ENCODE results near the gene TYW3.

- TF ChIP-seq CTCF (IDR thresholded peaks at IDR 0.05; ENCODE audit: low read depth, low read length, missing input control) (no peak), ATF3 (IDR thresholded peaks at IDR 0.05) (no peak), RAD21 (IDR thresholded peaks at IDR 0.05) (no peak), ZBTB33 (IDR thresholded peaks at IDR 0.05) (no peak), SP1 (IDR thresholded peaks at IDR 0.05) (no peak), TAF1 (conservative IDR thresholded peaks at IDR 0.05) (no peak), YY1 (IDR thresholded peaks at IDR 0.05) (no peak), EGR1 (IDR thresholded peaks at IDR 0.05; ENCODE audit: low read depth in 2 of 2) (no peak), JUND (IDR thresholded peaks at IDR 0.05) (no peak), GABPA (IDR thresholded peaks at IDR 0.05 in 1 of 2, conservative IDR thresholded peaks at IDR 0.05 in 1 of 2) (no peak), HNF4A (conservative IDR thresholded peaks at IDR 0.05) (no peak), RXRA (IDR thresholded peaks at IDR 0.05) (no peak)
- TF ChIP-seq, protein P1, sequence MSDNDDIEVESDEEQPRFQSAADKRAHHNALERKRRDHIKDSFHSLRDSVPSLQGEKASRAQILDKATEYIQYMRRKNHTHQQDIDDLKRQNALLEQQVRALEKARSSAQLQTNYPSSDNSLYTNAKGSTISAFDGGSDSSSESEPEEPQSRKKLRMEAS (IDR thresholded peaks at IDR 0.05), result no peak
- TF ChIP-seq, protein P2, sequence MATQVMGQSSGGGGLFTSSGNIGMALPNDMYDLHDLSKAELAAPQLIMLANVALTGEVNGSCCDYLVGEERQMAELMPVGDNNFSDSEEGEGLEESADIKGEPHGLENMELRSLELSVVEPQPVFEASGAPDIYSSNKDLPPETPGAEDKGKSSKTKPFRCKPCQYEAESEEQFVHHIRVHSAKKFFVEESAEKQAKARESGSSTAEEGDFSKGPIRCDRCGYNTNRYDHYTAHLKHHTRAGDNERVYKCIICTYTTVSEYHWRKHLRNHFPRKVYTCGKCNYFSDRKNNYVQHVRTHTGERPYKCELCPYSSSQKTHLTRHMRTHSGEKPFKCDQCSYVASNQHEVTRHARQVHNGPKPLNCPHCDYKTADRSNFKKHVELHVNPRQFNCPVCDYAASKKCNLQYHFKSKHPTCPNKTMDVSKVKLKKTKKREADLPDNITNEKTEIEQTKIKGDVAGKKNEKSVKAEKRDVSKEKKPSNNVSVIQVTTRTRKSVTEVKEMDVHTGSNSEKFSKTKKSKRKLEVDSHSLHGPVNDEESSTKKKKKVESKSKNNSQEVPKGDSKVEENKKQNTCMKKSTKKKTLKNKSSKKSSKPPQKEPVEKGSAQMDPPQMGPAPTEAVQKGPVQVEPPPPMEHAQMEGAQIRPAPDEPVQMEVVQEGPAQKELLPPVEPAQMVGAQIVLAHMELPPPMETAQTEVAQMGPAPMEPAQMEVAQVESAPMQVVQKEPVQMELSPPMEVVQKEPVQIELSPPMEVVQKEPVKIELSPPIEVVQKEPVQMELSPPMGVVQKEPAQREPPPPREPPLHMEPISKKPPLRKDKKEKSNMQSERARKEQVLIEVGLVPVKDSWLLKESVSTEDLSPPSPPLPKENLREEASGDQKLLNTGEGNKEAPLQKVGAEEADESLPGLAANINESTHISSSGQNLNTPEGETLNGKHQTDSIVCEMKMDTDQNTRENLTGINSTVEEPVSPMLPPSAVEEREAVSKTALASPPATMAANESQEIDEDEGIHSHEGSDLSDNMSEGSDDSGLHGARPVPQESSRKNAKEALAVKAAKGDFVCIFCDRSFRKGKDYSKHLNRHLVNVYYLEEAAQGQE (IDR thresholded peaks at IDR 0.05), result no peak
Observed at GRCh38 chr1:74703386-74704182, 29.4 kb upstream of the TYW3 start.

Data from liver (tissue), 3 donors.